Measurements from ENCODE around the gene DGKB.

The DGKB gene

DNA sequence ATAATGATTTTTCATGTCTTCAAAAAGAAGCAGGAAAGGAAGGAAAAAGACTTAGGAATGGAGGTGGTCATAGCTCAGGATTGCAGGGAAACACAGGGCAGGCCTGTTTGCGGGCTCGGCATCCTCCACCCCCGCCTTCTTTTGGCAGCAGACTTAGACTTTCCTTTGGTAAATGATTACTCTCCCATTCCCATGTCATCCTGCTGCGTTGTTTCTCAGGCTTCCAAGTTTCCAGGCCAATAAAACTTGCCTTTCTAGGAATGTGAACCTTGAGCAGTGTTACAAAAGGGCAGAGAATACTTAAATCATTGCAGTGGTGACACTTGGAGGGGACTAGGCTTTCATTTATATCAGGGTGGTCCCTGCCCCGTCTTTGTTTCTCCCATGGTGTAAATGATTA is 34.0 kb upstream of the DGKB start:
- TF ChIP-seq, protein P1, sequence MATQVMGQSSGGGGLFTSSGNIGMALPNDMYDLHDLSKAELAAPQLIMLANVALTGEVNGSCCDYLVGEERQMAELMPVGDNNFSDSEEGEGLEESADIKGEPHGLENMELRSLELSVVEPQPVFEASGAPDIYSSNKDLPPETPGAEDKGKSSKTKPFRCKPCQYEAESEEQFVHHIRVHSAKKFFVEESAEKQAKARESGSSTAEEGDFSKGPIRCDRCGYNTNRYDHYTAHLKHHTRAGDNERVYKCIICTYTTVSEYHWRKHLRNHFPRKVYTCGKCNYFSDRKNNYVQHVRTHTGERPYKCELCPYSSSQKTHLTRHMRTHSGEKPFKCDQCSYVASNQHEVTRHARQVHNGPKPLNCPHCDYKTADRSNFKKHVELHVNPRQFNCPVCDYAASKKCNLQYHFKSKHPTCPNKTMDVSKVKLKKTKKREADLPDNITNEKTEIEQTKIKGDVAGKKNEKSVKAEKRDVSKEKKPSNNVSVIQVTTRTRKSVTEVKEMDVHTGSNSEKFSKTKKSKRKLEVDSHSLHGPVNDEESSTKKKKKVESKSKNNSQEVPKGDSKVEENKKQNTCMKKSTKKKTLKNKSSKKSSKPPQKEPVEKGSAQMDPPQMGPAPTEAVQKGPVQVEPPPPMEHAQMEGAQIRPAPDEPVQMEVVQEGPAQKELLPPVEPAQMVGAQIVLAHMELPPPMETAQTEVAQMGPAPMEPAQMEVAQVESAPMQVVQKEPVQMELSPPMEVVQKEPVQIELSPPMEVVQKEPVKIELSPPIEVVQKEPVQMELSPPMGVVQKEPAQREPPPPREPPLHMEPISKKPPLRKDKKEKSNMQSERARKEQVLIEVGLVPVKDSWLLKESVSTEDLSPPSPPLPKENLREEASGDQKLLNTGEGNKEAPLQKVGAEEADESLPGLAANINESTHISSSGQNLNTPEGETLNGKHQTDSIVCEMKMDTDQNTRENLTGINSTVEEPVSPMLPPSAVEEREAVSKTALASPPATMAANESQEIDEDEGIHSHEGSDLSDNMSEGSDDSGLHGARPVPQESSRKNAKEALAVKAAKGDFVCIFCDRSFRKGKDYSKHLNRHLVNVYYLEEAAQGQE (IDR thresholded peaks at IDR 0.05; ENCODE audit: insufficient replicate concordance, low read depth): no peak
- TF ChIP-seq GABPA (IDR thresholded peaks at IDR 0.05; ENCODE audit: low read depth) (no peak), POLR2AphosphoS5 (IDR thresholded peaks at IDR 0.05; ENCODE audit: low read depth) (no peak), SPI1 (IDR thresholded peaks at IDR 0.05; ENCODE audit: borderline replicate concordance, low read depth) (no peak)
- TF ChIP-seq, protein P2, sequence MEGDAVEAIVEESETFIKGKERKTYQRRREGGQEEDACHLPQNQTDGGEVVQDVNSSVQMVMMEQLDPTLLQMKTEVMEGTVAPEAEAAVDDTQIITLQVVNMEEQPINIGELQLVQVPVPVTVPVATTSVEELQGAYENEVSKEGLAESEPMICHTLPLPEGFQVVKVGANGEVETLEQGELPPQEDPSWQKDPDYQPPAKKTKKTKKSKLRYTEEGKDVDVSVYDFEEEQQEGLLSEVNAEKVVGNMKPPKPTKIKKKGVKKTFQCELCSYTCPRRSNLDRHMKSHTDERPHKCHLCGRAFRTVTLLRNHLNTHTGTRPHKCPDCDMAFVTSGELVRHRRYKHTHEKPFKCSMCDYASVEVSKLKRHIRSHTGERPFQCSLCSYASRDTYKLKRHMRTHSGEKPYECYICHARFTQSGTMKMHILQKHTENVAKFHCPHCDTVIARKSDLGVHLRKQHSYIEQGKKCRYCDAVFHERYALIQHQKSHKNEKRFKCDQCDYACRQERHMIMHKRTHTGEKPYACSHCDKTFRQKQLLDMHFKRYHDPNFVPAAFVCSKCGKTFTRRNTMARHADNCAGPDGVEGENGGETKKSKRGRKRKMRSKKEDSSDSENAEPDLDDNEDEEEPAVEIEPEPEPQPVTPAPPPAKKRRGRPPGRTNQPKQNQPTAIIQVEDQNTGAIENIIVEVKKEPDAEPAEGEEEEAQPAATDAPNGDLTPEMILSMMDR (IDR thresholded peaks at IDR 0.05; ENCODE audit: insufficient read depth, low read length): no peak
- no peak for DNase-seq (ENCODE audit: low read depth in 1 of 2, low spot score in 1 of 2)
- H3K4me3 ChIP-seq (replicated peaks; ENCODE audit: insufficient read depth, low read length): no peak overlapping the region
- H3K27ac ChIP-seq (replicated peaks): no peak overlapping the region
- H3K27me3 ChIP-seq (ENCODE audit: insufficient read depth, poor library complexity, severe bottlenecking): no peaks in the 10 kb centered on the region

DNA sequence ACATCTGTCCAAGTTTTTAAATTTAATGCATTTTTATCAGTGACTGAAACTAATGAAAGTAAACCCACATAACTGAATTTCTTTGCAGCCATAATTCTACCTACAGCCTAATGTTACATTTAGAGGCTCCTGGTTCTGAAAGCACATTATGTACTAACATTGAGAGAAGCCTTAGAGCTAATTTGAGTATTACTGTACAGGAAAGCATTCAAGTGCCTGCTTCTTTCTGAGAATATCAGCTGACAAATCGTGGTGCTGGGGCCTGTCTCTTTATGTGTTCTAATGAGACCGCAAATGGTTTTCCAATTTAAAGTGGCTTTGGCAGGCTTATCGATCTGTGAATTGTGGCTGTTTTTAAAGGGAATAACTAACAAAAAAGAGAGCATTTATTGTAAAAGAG is 32.3 kb upstream of the DGKB start:
- DNase-seq (ENCODE audit: low read depth in 1 of 2, low spot score in 1 of 2): no peak
- Histone ChIP-seq H3K27me3 (ENCODE audit: insufficient read depth, poor library complexity, severe bottlenecking) (no peaks in the 10 kb centered on the region), H3K4me3 (replicated peaks; ENCODE audit: insufficient read depth, low read length) (no peak overlapping the region)

DNA sequence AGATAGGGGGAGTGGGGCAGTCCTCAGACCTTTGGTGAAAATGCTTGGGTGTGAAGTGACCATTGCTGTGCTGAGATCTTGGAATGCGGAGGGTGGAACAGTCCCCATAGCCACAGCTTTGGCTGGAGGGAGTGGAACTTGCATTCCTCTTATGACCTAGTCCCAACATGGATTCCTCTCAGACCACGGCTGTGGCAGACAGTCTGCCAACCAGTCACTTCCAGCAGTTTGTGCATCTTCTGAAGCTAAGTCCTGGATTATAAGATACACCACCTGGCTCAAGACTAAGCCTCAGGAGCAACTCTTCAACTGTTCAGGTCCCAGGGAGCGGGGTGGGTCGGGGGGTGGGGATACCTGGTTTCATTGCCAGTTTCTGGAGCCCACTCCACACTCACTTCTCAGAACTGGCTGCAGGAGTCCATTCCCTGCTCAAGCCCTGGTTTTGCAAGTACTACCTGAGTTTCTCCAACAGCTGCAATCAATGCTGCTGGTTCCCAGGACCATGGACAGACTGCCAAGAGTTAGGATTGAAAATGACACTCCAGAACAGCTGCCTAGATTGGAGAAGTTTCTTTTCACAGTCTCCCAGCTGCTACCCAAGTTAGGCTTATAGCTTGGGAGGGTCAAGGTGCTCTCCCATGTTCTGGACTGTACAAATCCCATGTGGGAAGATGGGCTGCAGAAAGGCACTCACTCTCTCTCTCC is 29.1 kb upstream of the DGKB start:
- no peak for TF ChIP-seq SPI1 (IDR thresholded peaks at IDR 0.05; ENCODE audit: borderline replicate concordance, low read depth)
- TF ChIP-seq, protein P2 (IDR thresholded peaks at IDR 0.05; ENCODE audit: insufficient read depth, low read length): no peak
- TF ChIP-seq, protein P1 (IDR thresholded peaks at IDR 0.05; ENCODE audit: insufficient replicate concordance, low read depth): no peak
- TF ChIP-seq POLR2AphosphoS5 (IDR thresholded peaks at IDR 0.05; ENCODE audit: low read depth): no peak
- TF ChIP-seq GABPA (IDR thresholded peaks at IDR 0.05; ENCODE audit: low read depth): no peak
- no peak overlapping the region for H3K27ac ChIP-seq (replicated peaks)
- H3K4me3 ChIP-seq (replicated peaks; ENCODE audit: insufficient read depth, low read length): no peak overlapping the region
- no peaks in the 10 kb centered on the region for H3K27me3 ChIP-seq (ENCODE audit: insufficient read depth, poor library complexity, severe bottlenecking)
- DNase-seq (ENCODE audit: low read depth in 1 of 2, low spot score in 1 of 2): no peak

More for the DNA sequence above, 32.3 kb upstream of the DGKB start:
- H3K27ac ChIP-seq (replicated peaks): no peak overlapping the region
- TF ChIP-seq POLR2AphosphoS5 (IDR thresholded peaks at IDR 0.05; ENCODE audit: low read depth): no peak
- TF ChIP-seq GABPA (IDR thresholded peaks at IDR 0.05; ENCODE audit: low read depth): no peak
- TF ChIP-seq, protein P1 (IDR thresholded peaks at IDR 0.05; ENCODE audit: insufficient replicate concordance, low read depth): no peak
- TF ChIP-seq, protein P2 (IDR thresholded peaks at IDR 0.05; ENCODE audit: insufficient read depth, low read length): no peak
- no peak for TF ChIP-seq SPI1 (IDR thresholded peaks at IDR 0.05; ENCODE audit: borderline replicate concordance, low read depth)
